ENCODE results near the gene SRSF12.

- TF ChIP-seq POLR2AphosphoS5 (IDR thresholded peaks at IDR 0.05) (no peak), EP300 (IDR thresholded peaks at IDR 0.05) (no peak), CTCF (IDR thresholded peaks at IDR 0.05) (no peak)
These were observed 44.8 kb downstream of the SRSF12 start for GRCh38 chr6:89073014-89073620.
